ENCODE measurements around the gene SLC2A4.

Gene SLC2A4

DNA sequence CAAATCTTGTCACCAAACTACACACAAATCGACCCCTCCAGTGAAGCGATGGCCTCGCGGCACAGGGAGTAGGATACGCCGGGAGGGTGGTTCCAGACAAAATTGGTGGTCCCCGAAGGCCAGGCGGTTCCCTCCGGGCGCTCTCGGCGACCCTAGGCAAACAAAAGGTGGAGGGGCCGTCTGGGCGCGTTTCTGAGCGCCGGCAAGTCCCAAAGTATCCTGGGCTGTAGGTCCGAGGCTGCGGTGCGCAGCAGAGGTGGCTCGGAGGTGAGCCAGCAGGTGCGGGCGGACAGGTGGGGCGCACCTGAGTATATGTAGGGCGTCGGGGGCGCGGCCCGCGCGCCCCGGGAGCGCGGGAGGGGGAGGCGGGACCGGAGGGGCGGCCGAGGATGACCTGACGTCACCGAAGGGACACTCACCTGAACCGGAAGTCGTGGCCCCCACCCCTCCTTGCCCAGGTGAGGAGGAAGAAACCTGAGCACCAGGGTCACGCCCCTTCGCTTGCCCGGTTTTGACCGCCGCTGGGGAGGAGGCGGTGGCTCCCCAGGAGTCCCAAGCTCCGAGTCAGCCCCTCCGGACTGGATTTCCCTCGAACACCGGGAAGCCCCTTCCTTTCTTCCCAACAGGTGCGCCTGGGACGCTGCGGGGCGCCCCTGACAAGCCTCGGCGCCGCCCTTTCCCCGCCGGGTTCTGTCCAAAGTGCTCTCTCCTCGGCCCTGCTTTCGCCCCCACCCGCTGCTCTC is 19.2 kb upstream of the SLC2A4 start, which contains the start of gene CLDN7:
Gene CLDN7 (minus strand): TSS at position 287 of the 743 bp plus-strand sequence. CDS start 435 bp downstream, outside the sequence.
- H3K4me3 ChIP-seq (ENCODE audit: low read length), result no peak within 1 kb of the TSS
- no peak for DNase-seq (ENCODE audit: low read depth, low spot score)

DNA sequence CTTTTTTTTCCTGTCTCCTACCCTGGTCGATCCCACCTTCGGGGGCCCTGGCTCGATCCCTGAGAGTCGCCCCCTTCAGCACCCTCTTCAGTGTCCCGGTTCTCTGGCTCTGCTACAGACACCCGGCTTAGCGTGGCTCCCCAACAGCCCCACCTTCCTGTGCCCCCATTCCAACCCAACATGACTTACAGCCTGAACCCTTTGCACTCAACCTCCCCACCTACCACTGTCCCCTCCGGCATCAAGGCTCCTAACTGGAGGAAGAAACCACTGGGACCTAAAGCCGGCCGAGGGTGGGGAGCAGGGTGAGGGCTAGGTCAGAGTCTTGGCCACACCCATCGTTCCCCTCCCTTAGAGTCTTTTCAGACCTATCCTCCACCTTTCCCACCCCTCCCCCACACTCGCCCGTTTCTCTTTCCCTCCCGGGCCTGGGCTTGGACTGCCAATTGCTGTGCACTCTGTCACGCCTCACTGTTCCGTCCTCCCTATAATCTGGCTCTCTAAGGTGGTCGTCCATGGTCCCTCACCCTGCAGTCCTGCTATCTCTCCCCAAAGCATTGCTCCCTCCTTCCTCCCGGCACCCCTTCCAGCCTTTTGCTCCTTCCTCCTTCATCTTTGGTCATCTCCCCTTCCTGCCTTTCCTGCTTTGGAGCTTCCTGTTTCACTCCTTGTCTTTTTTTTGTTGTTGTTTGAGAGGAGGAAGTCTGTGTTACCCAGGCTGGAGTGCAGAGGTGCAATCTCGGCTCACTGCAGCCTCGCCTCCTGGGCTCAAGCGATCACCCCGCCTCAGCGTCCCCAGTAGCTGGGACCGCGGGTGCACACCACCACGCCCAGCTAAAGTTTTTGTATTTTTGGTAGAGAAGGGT is 18.4 kb upstream of the SLC2A4 start:
- DNase-seq (ENCODE audit: low read depth, low spot score), result no peak
- no peak overlapping the region for H3K4me3 ChIP-seq (ENCODE audit: low read length)

DNA sequence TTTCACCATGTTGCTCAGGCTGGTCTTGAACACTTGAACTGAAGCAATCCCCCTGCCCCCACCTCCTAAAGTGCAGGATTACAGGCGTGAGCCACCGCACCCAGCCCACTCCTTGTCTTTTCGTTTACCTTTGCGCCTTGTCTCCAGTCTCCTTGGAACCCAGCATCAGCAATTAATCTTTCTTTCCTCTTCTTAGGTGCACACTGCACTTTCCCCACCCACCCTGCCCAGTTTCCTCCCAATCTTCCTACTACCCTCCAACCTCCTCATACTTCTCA is 17.8 kb upstream of the SLC2A4 start:
- DNase-seq (ENCODE audit: low read depth, low spot score), result no peak
- H3K4me3 ChIP-seq (ENCODE audit: low read length), result no peak overlapping the region

DNA sequence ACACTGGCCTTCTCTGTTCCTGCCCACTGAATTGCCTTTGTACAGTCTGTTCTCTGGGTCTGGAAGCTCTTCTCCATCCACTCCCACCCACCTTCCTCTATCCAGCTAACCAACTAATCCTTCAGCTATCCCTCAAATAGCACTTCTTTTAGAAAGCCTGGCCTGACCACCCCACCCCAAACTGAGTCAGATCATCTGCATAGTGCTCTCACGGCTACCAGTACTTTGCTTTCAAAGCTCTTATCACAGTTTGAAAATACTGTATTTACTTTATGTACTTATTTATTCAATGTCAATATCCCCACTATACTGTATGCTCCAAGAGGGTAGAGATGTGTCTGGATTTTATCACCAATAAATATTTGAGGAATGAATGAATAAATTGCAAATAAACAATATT is 14.7 kb upstream of the SLC2A4 start:
- no peak overlapping the region for H3K4me3 ChIP-seq (ENCODE audit: low read length)
- no peak for DNase-seq (ENCODE audit: low read depth, low spot score)

DNA sequence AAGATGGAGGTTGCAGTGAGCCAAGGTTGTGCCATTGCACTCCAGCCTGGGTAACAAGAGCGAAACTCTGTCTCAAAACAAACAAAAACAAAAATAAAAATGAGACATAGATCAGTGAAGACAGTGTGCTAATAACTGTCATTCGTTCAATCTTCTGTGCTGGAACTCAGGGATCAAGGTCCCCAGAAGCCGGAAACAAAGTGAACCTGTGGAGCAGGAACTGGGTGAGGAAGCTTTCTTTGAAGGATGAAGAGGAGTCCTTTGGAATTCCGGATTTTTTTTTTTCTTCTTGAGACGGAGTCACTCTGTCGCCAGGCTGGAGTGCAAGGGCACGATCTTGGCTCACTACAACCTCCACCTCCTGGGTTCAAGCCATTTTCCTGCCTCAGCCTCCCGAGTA is 2.1 kb upstream of the SLC2A4 start:
- DNase-seq (ENCODE audit: low read depth, low spot score), result no peak
- no peak overlapping the region for H3K4me3 ChIP-seq (ENCODE audit: low read length)

DNA sequence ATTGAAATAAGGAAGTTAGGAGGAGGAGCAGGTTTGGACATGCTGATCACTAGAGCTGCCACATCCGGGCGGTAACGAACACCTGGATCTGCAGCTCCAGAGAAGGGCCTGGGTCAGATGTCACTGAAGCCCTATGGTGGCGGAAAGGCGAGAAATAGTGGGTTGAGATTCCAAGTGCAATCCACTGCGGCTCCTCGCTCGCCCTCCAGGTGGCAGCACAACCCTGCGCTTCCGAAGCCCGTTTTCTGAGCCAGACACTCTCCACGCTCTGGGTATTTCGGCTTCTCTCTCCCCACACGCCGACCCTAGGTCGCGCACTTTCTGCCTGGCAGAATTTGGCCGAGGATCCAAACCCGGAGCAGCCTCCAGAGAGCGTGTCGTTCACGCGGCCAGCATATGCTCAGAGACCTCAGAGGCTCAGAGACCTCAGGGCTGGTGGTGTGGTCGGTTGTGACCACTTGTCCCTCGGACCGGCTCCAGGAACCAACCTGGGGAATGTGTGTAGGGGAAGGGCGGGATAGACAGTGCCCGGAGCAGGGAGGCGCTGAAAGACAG is 922 bp upstream of the SLC2A4 start:
- peak overlapping the region; percentile 57 for H3K4me3 ChIP-seq (ENCODE audit: low read length)

DNA sequence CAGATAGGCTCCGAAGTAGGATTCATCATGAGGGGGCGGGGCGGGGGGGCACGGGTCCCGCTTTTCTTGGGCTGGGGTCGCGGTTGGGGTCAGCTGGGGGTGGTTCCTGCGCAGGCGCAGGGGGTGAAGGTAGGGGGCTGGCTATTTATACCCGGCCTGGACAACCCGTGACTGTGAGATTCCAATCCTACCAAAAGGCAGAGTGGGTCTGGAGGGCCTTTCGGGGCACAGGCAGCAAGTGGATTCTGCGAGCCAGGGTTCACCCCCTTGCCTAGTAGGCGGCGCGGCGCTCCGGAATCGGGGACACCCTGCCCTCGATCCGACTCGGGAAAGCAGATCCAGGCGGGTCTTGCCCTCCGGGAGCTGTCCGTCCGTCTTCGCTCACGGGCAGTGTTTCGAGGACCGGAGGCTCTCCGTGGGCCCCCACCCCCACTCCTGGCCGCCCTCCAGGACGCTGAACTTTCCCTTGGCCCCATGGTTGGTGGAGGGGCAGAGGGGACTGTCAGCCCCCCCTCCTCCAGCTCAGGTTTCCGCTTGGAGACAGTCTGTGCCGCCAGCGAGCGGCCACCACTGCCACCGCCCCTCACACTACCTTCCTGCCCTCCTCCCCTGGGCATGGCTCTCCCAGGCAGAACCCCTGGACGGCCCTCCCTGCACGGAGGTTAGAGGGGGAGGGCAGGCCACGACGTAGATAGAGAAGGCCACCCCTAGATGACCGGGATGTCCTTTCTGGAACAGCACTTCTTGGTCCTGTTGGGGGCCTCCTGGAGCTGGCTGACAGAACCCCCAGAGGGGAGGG is 634 bp downstream of the SLC2A4 start:
- DNase-seq (ENCODE audit: low read depth, low spot score), result no peak

More for the DNA sequence above, 922 bp upstream of the SLC2A4 start:
- DNase-seq (ENCODE audit: low read depth, low spot score), result peak; percentile 82

DNA sequence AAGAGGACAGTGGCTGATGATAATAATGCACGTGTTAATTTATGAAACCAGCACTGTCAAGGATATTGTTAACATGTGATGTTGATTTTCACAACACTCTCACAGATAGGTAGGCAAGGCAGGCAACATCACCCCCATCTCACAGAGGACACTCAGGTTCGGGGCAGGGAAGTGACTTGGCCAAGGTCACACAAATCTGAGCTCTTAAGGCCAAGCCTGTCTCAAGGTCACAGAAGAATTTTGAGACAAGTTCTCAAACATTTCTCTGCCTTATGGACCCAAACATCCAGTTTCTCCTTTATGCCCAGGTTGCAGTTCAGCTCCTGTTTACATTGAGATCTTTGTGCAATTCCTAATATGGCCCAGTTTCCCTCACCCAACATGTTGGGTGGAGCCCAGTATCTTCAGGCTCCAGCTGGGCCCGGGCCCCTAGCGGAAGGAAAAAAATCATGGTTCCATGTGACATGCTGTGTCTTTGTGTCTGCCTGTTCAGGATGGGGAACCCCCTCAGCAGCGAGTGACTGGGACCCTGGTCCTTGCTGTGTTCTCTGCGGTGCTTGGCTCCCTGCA is 1.3 kb downstream of the SLC2A4 start:
- DNase-seq (ENCODE audit: low read depth, low spot score), result no peak
- no peak overlapping the region for H3K4me3 ChIP-seq (ENCODE audit: low read length)

More for the DNA sequence above, 634 bp downstream of the SLC2A4 start:
- peak overlapping the region; percentile 54 for H3K4me3 ChIP-seq (ENCODE audit: low read length)

DNA sequence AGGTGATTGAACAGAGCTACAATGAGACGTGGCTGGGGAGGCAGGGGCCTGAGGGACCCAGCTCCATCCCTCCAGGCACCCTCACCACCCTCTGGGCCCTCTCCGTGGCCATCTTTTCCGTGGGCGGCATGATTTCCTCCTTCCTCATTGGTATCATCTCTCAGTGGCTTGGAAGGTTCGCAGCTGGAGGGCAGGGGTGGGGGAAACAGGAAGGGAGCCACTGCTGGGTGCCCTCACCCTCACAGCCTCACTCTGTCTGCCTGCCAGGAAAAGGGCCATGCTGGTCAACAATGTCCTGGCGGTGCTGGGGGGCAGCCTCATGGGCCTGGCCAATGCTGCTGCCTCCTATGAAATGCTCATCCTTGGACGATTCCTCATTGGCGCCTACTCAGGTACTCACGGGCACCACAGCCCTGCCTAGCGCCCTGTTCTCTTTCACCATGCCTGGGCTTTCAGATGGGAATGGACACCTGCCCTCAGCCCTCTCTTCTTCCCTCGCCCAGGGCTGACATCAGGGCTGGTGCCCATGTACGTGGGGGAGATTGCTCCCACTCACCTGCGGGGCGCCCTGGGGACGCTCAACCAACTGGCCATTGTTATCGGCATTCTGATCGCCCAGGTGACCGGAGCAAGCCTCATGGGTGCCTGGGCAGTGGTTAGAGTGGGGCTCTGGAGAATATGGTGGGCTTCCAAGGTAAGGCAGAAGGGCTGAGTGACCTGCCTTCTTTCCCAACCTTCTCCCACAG is 2.1 kb downstream of the SLC2A4 start:
- no peak for DNase-seq (ENCODE audit: low read depth, low spot score)

DNA sequence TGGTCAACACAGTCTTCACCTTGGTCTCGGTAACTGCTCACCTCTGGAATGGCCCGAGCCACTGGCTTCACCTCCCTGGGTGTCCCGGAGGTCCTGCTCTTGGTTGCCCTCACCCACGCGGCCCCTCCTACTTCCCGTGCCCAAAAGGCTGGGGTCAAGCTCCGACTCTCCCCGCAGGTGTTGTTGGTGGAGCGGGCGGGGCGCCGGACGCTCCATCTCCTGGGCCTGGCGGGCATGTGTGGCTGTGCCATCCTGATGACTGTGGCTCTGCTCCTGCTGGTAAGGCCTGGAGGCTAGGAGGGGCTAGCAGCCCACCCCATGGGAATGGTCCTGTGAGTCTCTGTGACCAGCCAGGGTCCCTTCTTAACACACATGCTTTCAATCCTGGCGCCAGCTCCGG is 3.4 kb downstream of the SLC2A4 start:
- H3K4me3 ChIP-seq (ENCODE audit: low read length), result no peak overlapping the region
- no peak for DNase-seq (ENCODE audit: low read depth, low spot score)

More for the DNA sequence above, 2.1 kb downstream of the SLC2A4 start:
- no peak overlapping the region for H3K4me3 ChIP-seq (ENCODE audit: low read length)

DNA sequence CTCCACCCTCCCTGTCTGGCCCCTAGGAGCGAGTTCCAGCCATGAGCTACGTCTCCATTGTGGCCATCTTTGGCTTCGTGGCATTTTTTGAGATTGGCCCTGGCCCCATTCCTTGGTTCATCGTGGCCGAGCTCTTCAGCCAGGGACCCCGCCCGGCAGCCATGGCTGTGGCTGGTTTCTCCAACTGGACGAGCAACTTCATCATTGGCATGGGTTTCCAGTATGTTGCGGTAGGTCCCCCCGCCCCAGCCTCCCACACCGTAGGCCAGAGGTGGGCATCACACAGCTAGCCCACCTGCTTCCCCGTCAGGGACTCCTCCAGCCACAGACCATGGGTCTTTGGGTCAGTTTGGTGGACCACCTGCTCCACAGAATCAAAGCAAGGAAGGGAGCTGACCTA is 4.2 kb downstream of the SLC2A4 start:
- DNase-seq (ENCODE audit: low read depth, low spot score), result no peak
- no peak overlapping the region for H3K4me3 ChIP-seq (ENCODE audit: low read length)

DNA sequence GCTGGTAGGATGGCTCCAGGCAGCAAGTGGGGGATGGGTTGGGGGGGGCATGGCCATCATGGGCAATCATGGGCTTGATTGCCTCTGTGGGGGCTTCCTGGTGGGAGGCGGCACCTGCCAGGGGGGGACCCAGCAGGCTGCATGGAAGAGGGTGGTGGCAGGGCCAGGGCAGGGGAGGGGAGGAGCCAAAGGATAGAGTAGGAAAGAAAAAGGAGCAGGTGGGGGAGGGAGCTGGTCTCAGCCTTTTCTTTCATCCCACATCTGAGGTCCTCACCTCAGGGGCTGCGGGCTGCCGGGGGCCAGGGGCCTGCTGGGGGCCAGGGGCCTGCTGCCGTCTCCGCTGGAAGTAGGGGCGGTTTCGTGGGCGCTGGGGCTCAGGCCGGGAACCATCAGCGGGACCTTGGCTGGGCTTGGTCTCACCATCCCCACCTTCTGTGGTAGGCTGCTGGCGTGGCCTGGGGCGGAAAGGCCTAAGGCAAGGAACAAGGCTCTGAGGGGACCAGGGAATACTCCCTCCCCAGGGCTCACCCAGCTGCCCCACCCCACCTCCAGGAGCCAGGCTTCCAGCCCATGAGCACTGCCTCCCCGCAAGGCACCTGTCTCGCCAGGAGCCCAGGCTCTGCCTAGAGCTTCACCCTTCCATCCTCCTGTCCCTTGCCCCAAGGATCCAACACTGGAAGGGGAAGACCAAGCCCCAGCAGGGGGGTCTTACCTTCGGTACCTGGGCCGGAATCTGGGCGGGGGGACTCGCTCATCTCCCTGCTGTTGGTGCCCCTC is 7.9 kb downstream of the SLC2A4 start:
- no peak for DNase-seq (ENCODE audit: low read depth, low spot score)
- H3K4me3 ChIP-seq (ENCODE audit: low read length), result no peak overlapping the region

DNA sequence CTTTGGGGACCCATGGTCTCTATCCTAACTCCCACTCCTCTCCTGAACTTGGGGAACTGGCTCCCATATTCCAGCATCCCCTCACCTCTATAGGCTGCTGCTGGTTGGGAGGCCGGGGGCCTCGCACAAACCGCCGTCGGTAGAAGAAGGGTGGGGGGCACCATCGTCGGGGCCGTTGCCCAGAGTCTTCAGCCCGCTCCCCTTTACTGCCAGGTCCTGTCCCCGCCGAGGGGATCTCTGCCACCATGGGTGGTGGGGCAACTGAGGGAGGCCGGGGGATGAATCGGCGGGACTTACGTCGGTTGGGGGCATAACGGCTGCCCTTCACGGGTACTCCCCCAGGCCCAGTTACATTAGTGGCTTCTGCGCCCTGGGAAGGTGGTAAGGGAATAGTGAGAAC is 8.6 kb downstream of the SLC2A4 start:
- no peak for DNase-seq (ENCODE audit: low read depth, low spot score)
- H3K4me3 ChIP-seq (ENCODE audit: low read length), result no peak overlapping the region

DNA sequence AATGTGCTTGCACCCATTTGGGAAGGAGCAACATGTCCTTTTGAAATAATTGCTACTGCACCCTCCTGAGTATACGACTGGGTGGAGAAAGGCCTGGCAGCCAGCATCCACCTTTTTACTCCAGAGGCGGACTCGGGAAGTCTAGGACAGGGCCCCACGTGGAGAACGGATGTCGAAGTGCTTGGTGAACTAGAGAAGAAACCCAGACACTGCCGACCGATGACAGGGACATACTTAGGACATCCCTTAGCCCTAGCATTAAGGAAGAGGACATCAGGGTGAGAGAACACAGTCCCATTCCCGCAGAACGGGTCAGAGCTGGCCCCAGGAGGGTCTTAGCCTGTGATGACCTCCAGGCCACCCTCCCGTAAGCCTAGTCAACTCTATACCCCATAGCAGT is 9.2 kb downstream of the SLC2A4 start:
- H3K4me3 ChIP-seq (ENCODE audit: low read length), result no peak overlapping the region
- DNase-seq (ENCODE audit: low read depth, low spot score), result no peak

DNA sequence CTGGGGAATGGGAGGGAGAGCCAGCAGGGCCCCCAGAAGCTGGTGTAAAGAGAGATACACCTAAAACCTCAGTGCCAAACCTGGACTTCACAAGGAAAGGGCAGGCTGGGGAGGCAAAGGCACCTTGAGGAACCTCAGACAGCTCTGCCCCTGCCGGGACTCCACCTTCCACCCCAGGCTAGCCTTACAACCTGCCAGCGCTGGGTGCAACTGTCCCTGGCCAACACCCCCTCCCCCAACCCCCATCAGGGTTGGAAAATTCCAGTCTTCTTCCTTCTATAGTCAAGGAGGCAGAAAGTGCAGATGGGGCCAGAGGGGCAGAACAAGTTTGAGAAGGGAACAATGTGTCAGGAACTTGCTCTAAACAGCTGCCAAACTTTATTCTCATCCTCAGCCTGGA is 10.7 kb downstream of the SLC2A4 start:
- DNase-seq (ENCODE audit: low read depth, low spot score), result no peak
- no peak overlapping the region for H3K4me3 ChIP-seq (ENCODE audit: low read length)

DNA sequence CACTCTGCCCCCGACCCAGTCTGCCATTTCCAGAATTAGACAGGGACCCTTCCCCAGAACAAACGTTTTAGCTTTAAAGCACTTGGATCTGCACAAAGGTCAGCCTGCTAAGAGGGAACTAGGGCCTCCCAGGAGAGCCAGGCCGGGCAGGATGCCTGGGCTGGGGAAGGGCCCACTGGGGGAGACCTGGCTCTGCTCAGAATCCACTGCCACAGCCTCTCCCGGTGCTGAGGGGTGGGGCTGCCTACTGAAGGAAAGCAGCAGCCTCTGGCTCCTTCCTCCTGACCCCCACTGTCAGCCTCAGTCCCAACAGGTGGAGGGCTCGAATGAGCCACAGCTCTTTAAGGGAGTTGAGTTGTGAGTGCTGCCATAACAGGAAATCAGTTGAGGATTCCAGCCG is 11.2 kb downstream of the SLC2A4 start:
- no peak for DNase-seq (ENCODE audit: low read depth, low spot score)
- H3K4me3 ChIP-seq (ENCODE audit: low read length), result no peak overlapping the region

DNA sequence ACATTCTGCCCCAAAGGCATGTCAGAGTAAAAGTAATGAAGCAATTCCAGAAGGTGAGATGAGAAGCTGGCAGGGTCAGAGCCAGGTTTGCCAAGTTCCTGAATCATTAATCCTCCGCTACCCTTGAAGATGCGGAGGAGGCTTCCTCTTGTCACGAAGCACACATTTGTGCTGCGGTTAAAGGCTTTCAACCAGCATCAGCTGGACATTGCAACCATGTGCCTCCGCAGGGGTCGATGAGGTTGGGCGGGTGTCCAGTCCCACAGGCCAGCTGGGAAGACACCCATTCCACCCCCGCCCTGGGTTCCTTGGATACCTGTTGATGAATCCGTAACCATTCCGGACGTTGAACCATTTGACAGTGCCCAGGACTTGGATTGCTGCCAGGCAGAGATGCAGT is 11.6 kb downstream of the SLC2A4 start:
- DNase-seq (ENCODE audit: low read depth, low spot score), result no peak
- no peak overlapping the region for H3K4me3 ChIP-seq (ENCODE audit: low read length)

All from Jurkat, Clone E6-1 (cell line).